ENCODE data around the gene LASP1NB.

DNA sequence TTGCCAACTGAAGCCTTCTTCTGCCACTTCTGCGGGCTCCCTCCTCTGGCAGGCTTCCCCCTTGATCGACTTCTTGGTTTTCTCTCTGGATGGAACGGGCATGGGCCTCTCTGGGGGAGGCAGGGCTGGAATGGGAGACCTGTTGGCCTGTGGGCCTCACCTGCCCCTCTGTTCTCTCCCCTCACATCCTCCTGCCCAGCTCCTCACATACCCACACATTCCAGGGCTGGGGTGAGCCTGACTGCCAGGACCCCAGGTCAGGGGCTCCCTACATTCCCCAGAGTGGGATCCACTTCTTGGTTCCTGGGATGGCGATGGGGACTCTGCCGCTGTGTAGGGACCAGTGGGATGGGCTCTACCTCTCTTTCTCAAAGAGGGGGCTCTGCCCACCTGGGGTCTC is 6.5 kb upstream of the LASP1NB start:
- TF ChIP-seq, protein P1, sequence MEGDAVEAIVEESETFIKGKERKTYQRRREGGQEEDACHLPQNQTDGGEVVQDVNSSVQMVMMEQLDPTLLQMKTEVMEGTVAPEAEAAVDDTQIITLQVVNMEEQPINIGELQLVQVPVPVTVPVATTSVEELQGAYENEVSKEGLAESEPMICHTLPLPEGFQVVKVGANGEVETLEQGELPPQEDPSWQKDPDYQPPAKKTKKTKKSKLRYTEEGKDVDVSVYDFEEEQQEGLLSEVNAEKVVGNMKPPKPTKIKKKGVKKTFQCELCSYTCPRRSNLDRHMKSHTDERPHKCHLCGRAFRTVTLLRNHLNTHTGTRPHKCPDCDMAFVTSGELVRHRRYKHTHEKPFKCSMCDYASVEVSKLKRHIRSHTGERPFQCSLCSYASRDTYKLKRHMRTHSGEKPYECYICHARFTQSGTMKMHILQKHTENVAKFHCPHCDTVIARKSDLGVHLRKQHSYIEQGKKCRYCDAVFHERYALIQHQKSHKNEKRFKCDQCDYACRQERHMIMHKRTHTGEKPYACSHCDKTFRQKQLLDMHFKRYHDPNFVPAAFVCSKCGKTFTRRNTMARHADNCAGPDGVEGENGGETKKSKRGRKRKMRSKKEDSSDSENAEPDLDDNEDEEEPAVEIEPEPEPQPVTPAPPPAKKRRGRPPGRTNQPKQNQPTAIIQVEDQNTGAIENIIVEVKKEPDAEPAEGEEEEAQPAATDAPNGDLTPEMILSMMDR (conservative IDR thresholded peaks at IDR 0.05; ENCODE audit: low read length), result no peak
- no peak for TF ChIP-seq EZH2phosphoT487 (IDR thresholded peaks at IDR 0.05; ENCODE audit: borderline replicate concordance)

Measured in Loucy (cell line).